CD14-positive monocyte (primary cell): ENCODE results near the gene COQ8A. TPM values are rescaled to one million over a fixed set of nuclear protein-coding genes. Genes with fewer than 3 reads are reported as not detected.

Experiments
- DNase-seq, 3 donors: peaks; one replicate each; pipeline ENCODE4 v3.0.0-alpha.2; 2011 to 2022
- H2AFZ ChIP-seq: 2 replicates; pipeline ENCODE4 v1.6.0; 2012; ENCODE audit warnings: mild to moderate bottlenecking, low read depth, low read length, inconsistent platforms; ENCODE audit not compliant: insufficient read depth, poor library complexity, severe bottlenecking
- H3K27ac ChIP-seq, 2 donors: 1 replicate in 1 of 2; 2 replicates in 1 of 2; pipeline ENCODE4 v1.5.1; 2012 to 2013; ENCODE audit warnings: low read length in 2 of 2, control low read depth in 1 of 2, inconsistent platforms in 1 of 2, low read depth in 1 of 2, mild to moderate bottlenecking in 1 of 2
- H3K27me3 ChIP-seq, 2 donors: one replicate each; pipeline versions ENCODE4 v1.6.0 to v1.6.1; 2011 to 2013; ENCODE audit warnings: low read length in 2 of 2; ENCODE audit not compliant: control insufficient read depth in 2 of 2, insufficient read depth in 2 of 2
- H3K36me3 ChIP-seq, 2 donors: replicated peaks in 1 of 2; 1 replicate in 1 of 2; 2 replicates in 1 of 2; pipeline versions ENCODE4 v1.5.1 to v1.6.1; 2012 to 2013; ENCODE audit warnings: low read length in 2 of 2, control low read depth in 1 of 2, inconsistent platforms in 1 of 2, mild to moderate bottlenecking in 1 of 2; ENCODE audit not compliant: insufficient read depth in 2 of 2, control insufficient read depth in 1 of 2
- H3K4me1 ChIP-seq, 2 donors: 1 replicate in 1 of 2; 2 replicates in 1 of 2; pipeline versions ENCODE4 v1.5.1 to v1.6.1; 2012 to 2013; ENCODE audit warnings: low read length in 2 of 2, control low read depth in 1 of 2, inconsistent platforms in 1 of 2, mild to moderate bottlenecking in 1 of 2, moderate library complexity in 1 of 2; ENCODE audit not compliant: insufficient read depth in 2 of 2, control insufficient read depth in 1 of 2
- H3K4me2 ChIP-seq: replicated peaks from 2 replicates; pipeline ENCODE3; 2012; ENCODE audit warnings: low read length, moderate library complexity, mild to moderate bottlenecking; ENCODE audit not compliant: poor library complexity, severe bottlenecking; ENCODE audit errors: extremely low read depth
- H3K4me3 ChIP-seq, 3 experiments: fragments of 200-600 bp in 1 of 3; sonication (generic) in 1 of 3; replicated peaks in 1 of 3; 1 replicate in 2 of 3; 2 replicates in 1 of 3; pipeline ENCODE4 v1.5.1; 2011 to 2013; ENCODE audit warnings: low read length in 3 of 3, mild to moderate bottlenecking in 3 of 3, control low read depth in 2 of 3, low read depth in 2 of 3, inconsistent platforms in 1 of 3, moderate library complexity in 1 of 3
- H3K79me2 ChIP-seq: 2 replicates; pipeline ENCODE4 v1.6.0; 2012; ENCODE audit warnings: mild to moderate bottlenecking, control low read depth, inconsistent platforms, low read length, moderate library complexity; ENCODE audit not compliant: insufficient read depth
- H3K9ac ChIP-seq: 2 replicates; pipeline ENCODE4 v1.6.0; 2017; ENCODE audit warnings: low read length, mild to moderate bottlenecking; ENCODE audit not compliant: insufficient read depth, poor library complexity, severe bottlenecking
- H3K9me3 ChIP-seq, 2 donors: replicated peaks in 1 of 2; 1 replicate in 1 of 2; 2 replicates in 1 of 2; pipeline versions ENCODE4 v1.5.1 to v1.6.1; 2012 to 2013; ENCODE audit warnings: low read length in 2 of 2, control low read depth in 1 of 2; ENCODE audit not compliant: control insufficient read depth in 1 of 2, insufficient read depth in 1 of 2
- H4K20me1 ChIP-seq: 2 replicates; pipeline ENCODE4 v1.6.0; 2012; ENCODE audit warnings: mild to moderate bottlenecking, low read length, control low read depth, moderate library complexity; ENCODE audit not compliant: insufficient read depth
- H3K27ac Mint-ChIP-seq, 7 donors: one replicate each; pipeline ENCODE4 v1.8.0; 2020; ENCODE audit warnings: mild to moderate bottlenecking in 7 of 7, mixed read lengths in 7 of 7, moderate library complexity in 6 of 7, inconsistent platforms in 2 of 7
- H3K27me3 Mint-ChIP-seq, 3 donors: one replicate each; pipeline ENCODE4 v1.8.0; 2021 to 2022; ENCODE audit warnings: low read depth in 3 of 3, mild to moderate bottlenecking in 3 of 3, mixed read lengths in 3 of 3, moderate library complexity in 3 of 3, inconsistent platforms in 1 of 3
- H3K36me3 Mint-ChIP-seq, 2 donors: one replicate each; pipeline ENCODE4 v1.8.0; 2020; ENCODE audit warnings: mixed read lengths in 2 of 2, inconsistent platforms in 1 of 2, mild to moderate bottlenecking in 1 of 2
- H3K4me1 Mint-ChIP-seq: one replicate; pipeline ENCODE4 v1.8.0; 2020; ENCODE audit warnings: mild to moderate bottlenecking, mixed read lengths
- H3K4me3 Mint-ChIP-seq, 2 donors: one replicate each; pipeline ENCODE4 v1.8.0; 2020; ENCODE audit warnings: mild to moderate bottlenecking in 2 of 2, mixed read lengths in 2 of 2, moderate library complexity in 1 of 2
- H3K9me3 Mint-ChIP-seq, 7 donors: one replicate each; pipeline ENCODE4 v1.8.0; 2020 to 2022; ENCODE audit warnings: mixed read lengths in 7 of 7, mild to moderate bottlenecking in 6 of 7, moderate library complexity in 6 of 7, inconsistent platforms in 2 of 7
- whole genome bisulfite sequencing: methylation state at CpG from one replicate; pipeline ENCODE4 v1.1.5; 2013; ENCODE audit warnings: missing lambda C conversion rate; ENCODE audit not compliant: insufficient coverage; 5-methylcytosine and 5-hydroxymethylcytosine counted together
- intact Hi-C, 2 donors: fragments of 100-400 bp; cut with micrococcal nuclease; formaldehyde crosslinking; loops; one replicate each; pipeline versions ENCODE4 v1.15.0 to v1.15.1; 2023
- polyA plus RNA-seq, 3 donors: library from polyadenylated mRNA; depleted of rRNA in 1 of 3; unstranded in 2 of 3; stranded (reverse) in 1 of 3; fragments of 300-500 nt in 2 of 3; fragments of >200 nt in 1 of 3; fragmentation: Illumina TruSeq in 2 of 3; gene quantifications; 1 replicate in 2 of 3; 2 replicates in 1 of 3; pipeline ENCODE4 v1.2.3, GENCODE V29; 2012 to 2021
- TF ChIP-seq, protein P1 (sequence below): fragments of 200-600 bp; IDR thresholded peaks from one replicate; pipeline ENCODE4 v1.8.0; 2022; ENCODE audit warnings: antibody characterized with exemption, mild to moderate bottlenecking

Gene COQ8A
- polyA plus RNA-seq, 3 donors: 33.1 to 44.7 (median 38.2) TPM

DNA sequence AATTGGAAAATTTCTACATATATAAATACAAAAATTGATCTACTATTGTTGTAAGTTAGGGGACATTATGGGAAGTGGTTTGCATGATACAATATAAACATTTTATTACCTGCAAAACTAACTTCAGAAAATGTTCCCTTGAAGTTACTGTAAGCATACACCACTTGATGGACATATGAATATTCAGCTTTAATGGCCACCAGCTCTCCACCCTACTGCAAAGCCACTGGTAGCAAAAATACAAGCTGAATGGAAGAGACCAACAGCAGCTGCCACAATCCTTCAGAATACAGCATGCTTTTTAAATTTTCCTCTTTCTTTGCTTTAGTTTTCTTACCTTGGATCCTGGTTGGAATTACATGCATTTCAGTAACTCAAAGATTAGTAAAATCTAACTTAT, 69.8 kb downstream of the COQ8A start:
- H3K27me3 ChIP-seq: no peaks in the 10 kb centered on the region
- no peaks in the 10 kb centered on the region for H3K4me1 Mint-ChIP-seq
- H3K9me3 ChIP-seq: no peaks in the 10 kb centered on the region
- no peaks in the 10 kb centered on the region for H3K79me2 ChIP-seq
- no peak overlapping the region for H3K4me3 ChIP-seq
- no peak overlapping the region for H3K9ac ChIP-seq
- no peaks in the 10 kb centered on the region for H3K4me1 ChIP-seq
- no peak overlapping the region for H3K4me3 Mint-ChIP-seq
- H3K27me3 Mint-ChIP-seq: peaks cover 0 to 1% (median 0%) of the 10 kb centered on the region in 3 donors
- DNase-seq: no peak
- H2AFZ ChIP-seq: no peak overlapping the region
- H3K36me3 Mint-ChIP-seq: no peaks in the 10 kb centered on the region
- intact Hi-C loops: no loop called here
- H3K27ac Mint-ChIP-seq: no peak overlapping the region
- no peak overlapping the region for H3K27ac ChIP-seq
- H3K9me3 Mint-ChIP-seq: peaks cover 0 to 2% (median 0%) of the 10 kb centered on the region in 7 donors
- H3K36me3 ChIP-seq: no peaks in the 10 kb centered on the region
- no peak overlapping the region for H3K4me2 ChIP-seq
- TF ChIP-seq, protein P1, sequence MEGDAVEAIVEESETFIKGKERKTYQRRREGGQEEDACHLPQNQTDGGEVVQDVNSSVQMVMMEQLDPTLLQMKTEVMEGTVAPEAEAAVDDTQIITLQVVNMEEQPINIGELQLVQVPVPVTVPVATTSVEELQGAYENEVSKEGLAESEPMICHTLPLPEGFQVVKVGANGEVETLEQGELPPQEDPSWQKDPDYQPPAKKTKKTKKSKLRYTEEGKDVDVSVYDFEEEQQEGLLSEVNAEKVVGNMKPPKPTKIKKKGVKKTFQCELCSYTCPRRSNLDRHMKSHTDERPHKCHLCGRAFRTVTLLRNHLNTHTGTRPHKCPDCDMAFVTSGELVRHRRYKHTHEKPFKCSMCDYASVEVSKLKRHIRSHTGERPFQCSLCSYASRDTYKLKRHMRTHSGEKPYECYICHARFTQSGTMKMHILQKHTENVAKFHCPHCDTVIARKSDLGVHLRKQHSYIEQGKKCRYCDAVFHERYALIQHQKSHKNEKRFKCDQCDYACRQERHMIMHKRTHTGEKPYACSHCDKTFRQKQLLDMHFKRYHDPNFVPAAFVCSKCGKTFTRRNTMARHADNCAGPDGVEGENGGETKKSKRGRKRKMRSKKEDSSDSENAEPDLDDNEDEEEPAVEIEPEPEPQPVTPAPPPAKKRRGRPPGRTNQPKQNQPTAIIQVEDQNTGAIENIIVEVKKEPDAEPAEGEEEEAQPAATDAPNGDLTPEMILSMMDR: no peak
- H4K20me1 ChIP-seq: no peaks in the 10 kb centered on the region

DNA sequence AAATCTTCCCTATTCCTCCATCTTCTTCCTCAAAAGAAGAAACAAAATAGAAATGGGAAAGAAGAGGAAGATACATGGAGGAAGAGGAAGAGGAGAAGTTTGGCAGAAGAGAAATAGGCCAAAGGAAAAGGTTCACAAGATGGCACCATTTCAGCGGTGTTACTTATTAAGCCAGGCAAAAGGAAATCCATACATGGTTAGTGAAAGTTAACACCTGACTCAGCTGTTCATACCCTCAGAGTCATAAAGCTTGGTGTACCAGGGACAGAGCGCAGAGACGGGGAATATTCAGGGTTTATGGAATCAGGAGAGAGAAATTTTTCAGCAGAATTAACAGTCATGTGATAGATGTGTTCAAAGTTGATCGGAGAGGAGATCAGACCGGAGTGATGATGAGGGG, 70.6 kb downstream of the COQ8A start:
- no peaks in the 10 kb centered on the region for H3K79me2 ChIP-seq
- 100% methylated on average over 3 of the region's 5 CpGs for WGBS
- H2AFZ ChIP-seq: no peak overlapping the region
- no peaks in the 10 kb centered on the region for H3K9me3 ChIP-seq
- no peak overlapping the region for H3K4me3 Mint-ChIP-seq
- H3K27ac ChIP-seq: no peak overlapping the region
- intact Hi-C loops: no loop called here
- H3K9ac ChIP-seq: no peak overlapping the region
- no peak for DNase-seq
- no peaks in the 10 kb centered on the region for H3K4me1 Mint-ChIP-seq
- no peak overlapping the region for H3K4me3 ChIP-seq
- no peaks in the 10 kb centered on the region for H3K36me3 Mint-ChIP-seq
- TF ChIP-seq, protein P1: no peak
- peaks cover 0 to 2% (median 0%) of the 10 kb centered on the region in 7 donors for H3K9me3 Mint-ChIP-seq
- peaks cover 0 to 1% (median 0%) of the 10 kb centered on the region in 3 donors for H3K27me3 Mint-ChIP-seq
- no peak overlapping the region for H3K27ac Mint-ChIP-seq
- no peaks in the 10 kb centered on the region for H4K20me1 ChIP-seq
- H3K36me3 ChIP-seq: no peaks in the 10 kb centered on the region
- no peaks in the 10 kb centered on the region for H3K27me3 ChIP-seq
- no peaks in the 10 kb centered on the region for H3K4me1 ChIP-seq
- no peak overlapping the region for H3K4me2 ChIP-seq
